ENCODE measurements around the gene EPHA1. TPM values are rescaled to one million over a fixed set of nuclear protein-coding genes. Genes with fewer than 3 reads are reported as not detected.
"Not testable (repeated sequence)": the region's sequence is repeated elsewhere in the genome, so short reads cannot be mapped to it uniquely, and the experiment has no call there.

The EPHA1 gene
- total RNA-seq, 2 donors from 2014 or later: 1.8 to 2.4 TPM

DNA sequence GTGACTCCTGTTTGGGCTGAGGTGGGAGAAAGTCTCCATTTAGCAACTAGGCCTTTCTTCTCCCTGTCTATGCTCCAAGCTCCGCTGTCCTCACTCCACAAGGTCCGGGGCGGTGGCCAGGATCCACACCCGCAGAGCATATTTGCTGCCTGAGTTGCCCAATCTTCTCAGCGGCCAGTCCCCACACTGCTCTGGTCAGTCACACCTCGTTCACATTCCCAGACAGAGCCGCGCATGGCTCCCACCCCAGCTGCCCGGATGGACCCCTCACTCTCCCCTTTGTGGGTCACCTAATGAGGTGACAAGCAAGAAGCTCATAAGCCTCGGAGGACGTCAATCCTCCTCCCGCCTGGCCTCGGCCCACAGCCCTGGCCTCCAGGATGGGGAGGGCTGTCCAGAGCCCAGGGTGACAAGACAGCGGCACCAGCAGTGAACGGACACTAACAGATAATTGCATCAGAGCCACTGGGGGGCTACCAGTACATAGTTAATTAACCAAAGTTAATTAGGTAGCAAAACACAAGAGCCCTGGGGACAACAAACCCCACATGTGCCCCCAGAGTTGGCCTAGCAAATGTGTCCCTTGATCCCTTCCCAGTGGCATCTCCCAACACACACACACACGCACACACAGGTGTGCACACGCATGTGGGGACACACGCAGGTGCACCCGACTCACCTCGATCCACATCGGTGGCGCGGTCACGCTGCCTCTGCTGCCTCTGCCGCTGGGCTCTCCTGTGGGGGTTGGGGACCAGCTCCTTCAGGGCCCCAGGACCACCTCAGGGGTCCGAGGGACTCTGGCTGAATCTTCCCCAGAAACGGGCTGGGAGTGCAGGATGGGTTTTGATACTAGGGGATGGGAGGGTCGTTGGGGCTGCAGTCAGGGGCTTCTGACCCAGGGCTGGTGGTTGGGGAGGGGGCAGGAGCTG, 11.8 kb downstream of the EPHA1 start:
- H3K9me3 Mint-ChIP-seq: no peaks in the 10 kb centered on the region
- ATAC-seq: no peak

DNA sequence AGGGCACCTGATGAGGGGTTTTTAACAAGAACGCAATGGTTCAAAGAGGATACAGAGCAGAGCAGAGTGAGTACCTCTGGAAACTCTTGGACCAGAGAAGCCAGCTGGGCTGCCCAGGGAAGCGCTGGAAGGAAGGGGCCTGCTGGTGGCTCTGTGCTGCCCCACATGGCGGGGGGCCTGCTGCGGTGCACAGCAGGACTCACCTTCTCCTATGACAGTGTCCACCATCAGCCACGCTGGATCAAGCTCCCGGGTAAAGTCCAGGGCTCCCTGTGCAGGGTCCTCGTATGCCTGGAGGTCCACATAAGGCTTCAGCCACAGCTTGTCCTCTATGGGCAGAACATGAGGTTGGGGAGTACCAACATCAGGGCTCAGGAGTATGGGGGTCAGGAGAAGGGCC, 12.5 kb downstream of the EPHA1 start:
- DNase-seq (ENCODE audit: low spot score in 2 of 2) (no peak), ATAC-seq (peak in 1 of 2 donors; percentile 9)
- Mint-ChIP-seq H3K36me3 (no peaks in the 10 kb centered on the region), H3K9me3 (no peaks in the 10 kb centered on the region), H3K27ac (no peak overlapping the region)

More for the DNA sequence above, 11.8 kb downstream of the EPHA1 start:
- no peak for DNase-seq (ENCODE audit: low spot score in 2 of 2)
- peak overlapping the region in 1 of 2 donors; percentile 41 for H3K27ac Mint-ChIP-seq
- no peaks in the 10 kb centered on the region for H3K36me3 Mint-ChIP-seq

DNA sequence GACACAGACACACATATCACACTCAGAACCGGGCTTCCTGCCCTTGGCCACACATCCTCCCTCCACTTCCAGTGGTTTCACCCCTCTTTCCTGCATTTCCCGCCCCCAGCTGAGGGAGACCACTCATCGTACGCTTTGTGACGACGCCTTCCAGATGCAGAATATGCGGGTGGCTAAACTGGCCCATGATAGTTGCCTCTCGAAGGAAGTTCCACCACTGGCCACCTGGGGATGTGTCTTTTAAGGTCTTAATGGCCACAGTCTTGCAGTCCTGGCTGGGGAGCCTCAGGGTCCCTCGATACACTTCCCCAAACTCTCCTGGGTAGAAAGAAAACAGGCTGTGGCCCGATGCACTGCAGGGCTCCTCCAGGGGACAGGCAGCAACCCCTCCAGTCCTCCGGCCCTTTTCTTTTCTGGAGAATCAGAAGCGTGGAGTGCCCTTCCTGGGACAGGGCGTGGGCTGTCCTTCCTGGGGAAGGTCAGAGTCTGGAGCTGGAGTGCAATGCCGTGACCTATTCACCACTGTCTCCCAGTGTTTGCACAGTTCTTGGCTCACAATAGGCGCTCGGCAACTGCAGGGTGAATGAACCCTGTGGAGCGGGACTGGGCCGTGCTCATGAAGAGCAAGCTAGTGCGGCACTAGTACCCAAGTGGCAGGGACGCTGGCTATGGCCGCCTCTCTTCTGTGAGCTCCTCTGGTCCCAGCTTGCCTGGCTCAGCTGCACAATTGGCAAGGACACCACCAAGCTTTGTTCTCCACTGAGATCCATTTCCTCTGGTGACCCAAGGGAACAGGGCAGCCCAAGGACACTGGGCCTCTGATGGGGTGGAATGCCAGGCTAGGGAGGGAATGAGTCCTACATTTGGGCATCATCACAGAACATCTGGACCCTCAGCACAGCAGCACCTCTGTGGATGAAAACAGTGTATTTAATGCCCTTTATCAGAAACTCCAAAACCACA, 13.2 kb downstream of the EPHA1 start:
- DNase-seq (ENCODE audit: low spot score in 2 of 2) (no peak), ATAC-seq (no peak)
- no peaks in the 10 kb centered on the region for H3K36me3 Mint-ChIP-seq
- H3K27ac Mint-ChIP-seq: peak overlapping the region; percentile 69 to 77
- H3K9me3 Mint-ChIP-seq: no peaks in the 10 kb centered on the region

DNA sequence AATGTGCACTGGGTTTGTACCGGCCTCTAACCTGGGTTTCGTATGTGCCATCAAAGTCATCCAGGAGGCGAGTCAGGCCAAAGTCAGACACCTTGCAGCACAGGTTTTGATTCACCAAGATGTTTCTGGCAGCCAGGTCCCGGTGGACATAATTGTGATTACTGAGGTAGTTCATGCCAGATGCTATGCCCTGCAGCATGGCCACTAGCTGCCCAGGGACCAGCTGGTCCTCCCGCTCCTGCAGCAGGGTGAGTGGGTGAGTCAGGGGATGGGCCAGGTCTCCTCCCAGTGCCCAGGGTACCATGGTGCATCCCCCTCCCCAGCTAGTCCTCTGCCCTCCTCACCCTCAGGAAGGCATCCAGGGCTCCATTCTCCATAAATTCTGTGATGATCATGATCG, 13.9 kb downstream of the EPHA1 start:
- ATAC-seq: no peak
- H3K36me3 Mint-ChIP-seq: no peaks in the 10 kb centered on the region
- no peaks in the 10 kb centered on the region for H3K9me3 Mint-ChIP-seq
- peak overlapping the region; percentile 69 to 77 for H3K27ac Mint-ChIP-seq
- DNase-seq (ENCODE audit: low spot score in 2 of 2): peak in 1 of 2 donors; percentile 41

DNA sequence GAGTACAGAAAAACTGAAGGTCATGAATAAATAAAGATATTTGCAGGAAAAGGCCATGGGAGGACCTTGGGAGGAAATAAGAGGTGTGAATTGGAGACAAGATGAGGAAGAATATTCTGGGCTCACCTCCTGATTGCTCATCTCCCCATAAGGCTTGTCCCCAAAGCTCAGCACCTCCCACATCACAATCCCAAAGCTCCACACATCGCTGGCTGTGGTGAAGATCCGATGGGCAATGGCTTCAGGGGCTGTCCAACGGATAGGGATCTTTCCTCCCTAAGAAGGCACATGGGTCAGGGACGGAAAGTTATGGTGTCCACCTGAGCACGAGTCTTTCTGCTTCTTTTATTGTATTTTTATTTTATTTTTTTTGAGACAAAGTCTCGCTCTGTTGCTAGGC, 14.6 kb downstream of the EPHA1 start:
- no peak for ATAC-seq
- Mint-ChIP-seq H3K9me3 (no peaks in the 10 kb centered on the region), H3K27ac (no peak overlapping the region), H3K36me3 (peaks cover 0 to 4% of the 10 kb centered on the region in 2 donors)
- no peak for DNase-seq (ENCODE audit: low spot score in 2 of 2)

DNA sequence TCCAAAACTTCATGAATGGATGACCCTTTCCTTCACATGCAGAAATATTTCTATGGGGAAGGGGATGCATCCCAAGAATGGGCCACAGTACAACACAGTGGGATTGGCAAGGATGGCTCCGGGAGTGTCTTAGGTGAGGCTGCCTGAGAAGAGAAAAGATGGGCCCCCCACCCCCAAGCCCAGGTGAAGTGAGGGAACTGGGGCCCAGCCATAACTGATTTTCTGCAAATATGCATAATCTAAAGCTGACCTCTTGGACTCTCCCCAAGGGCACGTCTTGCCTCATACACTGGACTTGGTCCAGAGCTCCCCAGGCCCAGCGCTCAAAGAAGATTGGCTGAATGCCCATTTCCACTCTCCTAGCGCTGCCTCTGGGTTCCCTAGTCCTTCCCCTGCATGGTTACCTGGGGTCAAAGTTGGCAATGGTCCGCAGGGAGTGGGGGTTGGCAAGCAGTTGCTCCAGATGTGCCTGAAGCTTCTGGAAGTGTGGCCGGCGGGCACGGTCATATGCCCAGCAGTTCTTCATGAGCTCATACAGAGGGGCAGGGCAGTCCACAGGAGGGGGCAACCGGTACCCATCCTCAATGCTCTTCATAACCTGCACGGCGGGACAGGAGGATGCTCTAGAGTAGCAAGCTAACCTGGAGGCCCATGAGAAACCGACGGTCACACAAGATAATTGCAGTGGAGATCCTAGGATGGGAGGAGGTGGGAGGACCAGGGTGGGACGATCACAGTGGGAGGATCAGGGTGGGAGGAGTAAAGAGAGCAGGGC, 15.2 kb downstream of the EPHA1 start:
- H3K9me3 Mint-ChIP-seq: no peaks in the 10 kb centered on the region
- DNase-seq (ENCODE audit: low spot score in 2 of 2): no peak
- peaks cover 0 to 5% of the 10 kb centered on the region in 2 donors for H3K36me3 Mint-ChIP-seq
- peak overlapping the region in 1 of 2 donors; percentile 53 for H3K27ac Mint-ChIP-seq
- no peak for ATAC-seq

DNA sequence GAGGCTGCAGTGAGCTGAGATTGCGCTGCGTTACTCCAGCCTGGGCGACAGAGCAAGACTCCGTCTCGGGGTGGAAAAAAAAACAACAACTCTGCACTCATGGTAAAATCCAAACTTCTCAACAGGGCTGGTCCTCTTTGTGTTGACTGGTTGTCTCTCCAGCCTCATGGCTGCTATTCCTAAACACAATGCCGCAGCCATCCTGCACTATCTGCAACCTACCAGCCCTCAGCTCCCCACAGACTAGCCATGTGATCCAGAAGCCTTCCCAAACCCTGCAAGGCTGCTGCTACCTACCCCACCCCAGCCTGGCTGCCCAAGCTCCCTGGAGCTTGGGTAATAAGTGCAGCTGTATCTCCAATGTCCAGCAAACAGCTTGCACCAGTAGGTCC, 15.8 kb downstream of the EPHA1 start:
- Mint-ChIP-seq H3K27ac (no peak overlapping the region), H3K36me3 (peaks cover 0 to 5% of the 10 kb centered on the region in 2 donors)
- DNase-seq (ENCODE audit: low spot score in 2 of 2): no peak

DNA sequence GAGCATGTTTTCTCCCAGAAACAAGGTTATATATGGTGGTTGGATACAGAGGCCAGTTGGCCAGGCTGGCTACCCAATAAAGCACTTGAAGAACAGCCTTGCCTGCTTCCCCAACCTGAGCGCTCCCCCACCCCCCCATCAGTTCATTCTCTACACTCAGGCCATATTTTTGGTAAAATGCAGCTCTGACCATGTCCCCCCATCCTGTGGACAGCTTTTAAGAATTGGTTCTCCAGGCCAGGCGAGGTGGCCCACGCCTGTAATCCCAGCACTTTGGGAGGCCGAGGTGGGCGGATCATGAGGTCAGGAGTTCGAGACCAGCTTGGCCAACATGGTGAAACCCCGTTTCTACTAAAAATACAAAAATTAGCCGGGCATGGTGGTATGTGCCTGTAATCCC, 16.2 kb downstream of the EPHA1 start:
- H3K27ac Mint-ChIP-seq; H3K36me3 Mint-ChIP-seq; H3K9me3 Mint-ChIP-seq; DNase-seq (ENCODE audit: low spot score in 2 of 2); ATAC-seq: not testable (repeated sequence)

More for the DNA sequence above, 15.8 kb downstream of the EPHA1 start:
- no peaks in the 10 kb centered on the region for H3K9me3 Mint-ChIP-seq
- no peak for ATAC-seq

DNA sequence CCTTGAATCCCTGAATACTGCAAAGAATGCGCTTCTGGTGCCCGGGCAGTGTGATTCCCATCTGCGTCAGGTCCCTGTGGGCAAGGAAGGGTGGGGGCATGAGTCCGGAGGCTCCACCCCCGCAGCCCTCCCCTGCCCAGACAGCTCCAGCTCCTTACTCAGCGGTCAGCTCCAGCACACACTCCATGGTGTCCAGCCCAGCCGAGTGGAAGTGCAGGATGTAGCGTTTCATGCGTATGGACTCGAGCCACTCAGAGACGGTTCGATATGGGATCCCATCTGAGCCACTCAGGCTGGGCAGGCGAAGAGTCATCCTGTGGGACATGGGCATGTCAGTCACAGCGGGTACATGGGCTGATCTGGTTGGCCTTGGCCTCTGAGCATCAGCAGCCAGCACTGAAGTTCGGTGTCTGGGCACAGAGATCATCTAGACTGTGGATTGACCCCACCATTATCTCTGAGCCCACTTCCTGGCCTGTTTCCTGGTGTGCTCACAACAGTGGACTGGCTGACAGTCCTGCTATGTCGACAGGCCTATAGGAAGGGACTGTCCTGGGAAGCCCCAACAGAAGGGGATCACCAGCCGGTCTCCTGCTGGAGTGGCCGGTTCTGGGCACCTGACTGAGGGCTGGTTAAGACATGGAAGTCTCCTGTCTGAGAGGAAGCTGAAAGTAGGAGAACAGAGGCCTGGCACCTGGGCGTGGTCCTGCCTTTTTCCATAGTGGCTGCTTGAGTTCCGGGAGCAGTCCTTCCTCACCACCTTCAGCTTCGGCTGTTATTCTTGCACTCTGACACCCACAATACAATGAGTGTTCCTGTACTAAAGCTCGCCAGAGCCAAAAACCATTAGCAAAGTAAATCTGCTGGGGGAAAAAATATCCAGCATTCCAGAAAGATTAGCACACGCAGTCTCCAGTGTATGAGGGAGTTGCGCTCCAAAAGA, 16.9 kb downstream of the EPHA1 start:
- no peak for DNase-seq (ENCODE audit: low spot score in 2 of 2)
- Mint-ChIP-seq H3K36me3 (peaks cover 0 to 5% of the 10 kb centered on the region in 2 donors), H3K27ac (no peak overlapping the region), H3K9me3 (no peaks in the 10 kb centered on the region)
- no peak for ATAC-seq

DNA sequence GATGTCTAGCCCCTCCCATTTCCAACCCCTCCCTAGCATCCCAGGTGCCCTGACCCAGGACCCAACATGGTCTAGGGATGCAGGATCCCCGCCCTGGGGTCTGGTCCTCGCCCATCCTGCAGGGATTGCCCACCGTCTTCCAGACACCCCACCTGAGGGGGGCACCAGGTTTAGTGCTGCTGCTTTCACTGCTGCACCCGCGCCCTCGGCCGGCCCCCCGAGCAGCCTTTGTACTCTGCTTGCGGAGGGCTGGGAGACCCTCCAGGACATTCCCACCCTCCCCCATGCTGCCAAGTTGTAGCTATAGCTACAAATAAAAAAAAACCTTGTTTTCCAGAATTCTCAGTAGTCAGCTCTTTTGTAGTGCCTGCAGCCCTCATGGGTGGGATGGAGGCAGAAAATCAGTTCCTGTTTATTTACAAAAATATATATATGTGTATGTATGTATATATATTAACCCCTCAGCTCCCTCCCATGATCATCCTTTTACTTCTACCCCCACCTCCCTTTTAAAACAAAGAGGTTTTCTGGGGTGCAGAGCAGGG, 17.8 kb downstream of the EPHA1 start:
- Mint-ChIP-seq H3K27ac (no peak overlapping the region), H3K9me3 (no peaks in the 10 kb centered on the region), H3K36me3 (peaks cover 0 to 5% of the 10 kb centered on the region in 2 donors)
- ATAC-seq (no peak), DNase-seq (ENCODE audit: low spot score in 2 of 2) (no peak)

DNA sequence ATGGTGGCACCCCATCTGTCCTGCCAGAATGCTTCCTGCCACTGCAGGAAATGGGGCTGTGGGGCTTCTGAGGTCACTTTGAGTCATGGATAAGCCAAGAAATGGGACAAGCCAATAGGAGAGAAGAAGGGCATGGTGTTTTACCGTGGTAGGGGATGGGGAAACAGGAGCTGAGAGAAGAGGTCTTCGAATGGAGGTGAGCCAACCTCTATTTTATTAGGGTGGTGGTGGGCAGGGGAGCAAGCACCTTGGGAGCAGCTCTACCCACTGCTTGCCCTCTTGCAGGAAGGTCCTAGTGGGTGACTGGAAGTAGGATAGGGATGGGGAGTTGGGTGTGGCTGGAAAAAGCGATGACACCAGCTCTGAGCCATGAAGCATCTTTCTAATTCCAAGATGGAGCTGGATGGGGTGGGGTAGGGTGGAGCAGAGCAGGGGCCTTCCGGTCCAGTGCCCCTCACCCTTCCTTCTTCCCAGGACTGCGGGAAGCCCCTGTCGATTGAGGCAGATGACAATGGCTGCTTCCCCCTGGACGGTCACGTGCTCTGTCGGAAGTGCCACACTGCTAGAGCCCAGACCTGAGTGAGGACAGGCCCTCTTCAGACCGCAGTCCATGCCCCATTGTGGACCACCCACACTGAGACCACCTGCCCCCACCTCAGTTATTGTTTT, 18.4 kb downstream of the EPHA1 start:
- peak in 1 of 2 donors; percentile 16 for ATAC-seq

DNA sequence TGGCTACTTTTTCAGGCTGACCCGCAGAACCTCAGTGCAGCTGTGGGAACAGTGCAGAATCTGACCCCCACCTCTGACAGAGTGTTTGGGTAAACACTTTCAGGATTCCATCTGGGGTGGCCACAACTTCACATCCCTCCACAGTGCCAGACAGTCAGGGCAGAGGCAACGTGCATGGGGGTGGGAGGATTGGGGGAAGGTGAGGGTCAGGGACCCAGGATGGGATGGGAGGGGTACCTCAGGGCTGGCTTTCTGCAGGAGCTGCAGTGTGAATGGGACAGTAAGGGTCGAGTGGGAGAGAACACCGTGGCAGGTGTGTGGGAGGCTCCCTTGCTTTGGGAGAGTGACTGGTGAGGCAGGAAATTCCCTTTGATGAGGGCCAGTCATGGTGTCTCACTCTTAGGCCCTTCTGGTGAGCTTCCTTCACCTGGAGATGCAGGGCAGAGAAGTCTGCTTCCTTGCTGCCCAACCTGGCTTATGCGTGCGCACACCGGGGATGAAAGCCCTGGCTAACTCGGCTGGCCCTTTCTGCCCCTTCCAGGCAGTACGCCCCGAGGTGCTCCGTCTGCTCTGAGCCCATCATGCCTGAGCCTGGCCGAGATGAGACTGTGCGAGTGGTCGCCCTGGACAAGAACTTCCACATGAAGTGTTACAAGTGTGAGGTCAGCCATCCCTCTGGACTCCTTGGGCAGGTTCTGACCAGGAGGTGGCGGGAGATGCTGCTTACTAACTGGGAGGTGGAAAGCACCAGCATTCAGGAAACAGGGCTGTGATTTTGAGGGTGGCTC, 19.1 kb downstream of the EPHA1 start:
- H3K27ac Mint-ChIP-seq: peak overlapping the region; percentile 61 to 90
- H3K9me3 Mint-ChIP-seq: no peaks in the 10 kb centered on the region
- H3K36me3 Mint-ChIP-seq: peaks cover 0 to 5% of the 10 kb centered on the region in 2 donors
- no peak for ATAC-seq
- peak in 1 of 2 donors; percentile 43 for DNase-seq (ENCODE audit: low spot score in 2 of 2)

More for the DNA sequence above, 18.4 kb downstream of the EPHA1 start:
- Mint-ChIP-seq H3K9me3 (no peaks in the 10 kb centered on the region), H3K27ac (peak overlapping the region; percentile 61 to 90), H3K36me3 (peaks cover 0 to 5% of the 10 kb centered on the region in 2 donors)
- DNase-seq (ENCODE audit: low spot score in 2 of 2): no peak

DNA sequence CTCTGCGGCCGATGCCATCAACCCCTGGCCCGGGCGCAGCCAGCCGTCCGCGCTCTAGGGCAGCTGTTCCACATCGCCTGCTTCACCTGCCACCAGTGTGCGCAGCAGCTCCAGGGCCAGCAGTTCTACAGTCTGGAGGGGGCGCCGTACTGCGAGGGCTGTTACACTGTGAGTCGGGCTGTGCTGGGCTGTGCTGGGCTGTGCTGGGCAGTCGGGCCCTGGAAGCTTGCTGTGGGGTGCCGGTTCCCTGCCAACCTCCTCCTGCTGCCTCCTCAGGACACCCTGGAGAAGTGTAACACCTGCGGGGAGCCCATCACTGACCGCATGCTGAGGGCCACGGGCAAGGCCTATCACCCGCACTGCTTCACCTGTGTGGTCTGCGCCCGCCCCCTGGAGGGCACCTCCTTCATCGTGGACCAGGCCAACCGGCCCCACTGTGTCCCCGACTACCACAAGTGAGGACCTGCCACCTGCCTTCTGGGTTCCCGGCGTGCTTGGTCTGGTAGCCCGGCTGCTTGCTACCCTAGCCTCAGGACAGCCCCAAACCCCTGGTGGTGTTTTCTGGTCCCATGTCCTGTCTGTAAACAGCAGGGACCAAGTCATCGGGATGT, 20.1 kb downstream of the EPHA1 start:
- Mint-ChIP-seq H3K9me3 (no peaks in the 10 kb centered on the region), H3K36me3 (peaks cover 0 to 5% of the 10 kb centered on the region in 2 donors)

More for the DNA sequence above, 20.1 kb downstream of the EPHA1 start:
- peak in 1 of 2 donors; percentile 54 for DNase-seq (ENCODE audit: low spot score in 2 of 2)
- peak overlapping the region; percentile 61 to 90 for H3K27ac Mint-ChIP-seq
- ATAC-seq: no peak
